ENCODE measurements around the gene C3AR1.
"Not testable (repeated sequence)": the region's sequence is repeated elsewhere in the genome, so short reads cannot be mapped to it uniquely, and the experiment has no call there.

C3AR1 gene

GRCh38 chr12:8081251-8081920 is 15.2 kb upstream of the C3AR1 start:
- H3K4me1 ChIP-seq (ENCODE audit: insufficient read depth, low read length), result peaks cover 20% of the 10 kb centered on the region

GRCh38 chr12:8080120-8080519 is 14.0 kb upstream of the C3AR1 start:
- Histone ChIP-seq H3K9me3 (ENCODE audit: low read length) (no peaks in the 10 kb centered on the region), H3K36me3 (ENCODE audit: insufficient read depth, low read length) (no peaks in the 10 kb centered on the region), H3K27ac (ENCODE audit: low read depth, low read length) (no peak overlapping the region), H3K4me3 (ENCODE audit: low read depth in 1 of 2, low read length in 2 of 2) (no peak overlapping the region), H3K4me1 (ENCODE audit: insufficient read depth, low read length) (peaks cover 20% of the 10 kb centered on the region), H3K9ac (ENCODE audit: low read length) (no peak overlapping the region), H3K27me3 (ENCODE audit: control insufficient read depth in 1 of 2, insufficient read depth in 2 of 2, low read length in 2 of 2) (no peaks in the 10 kb centered on the region)

More at GRCh38 chr12:8081251-8081920, 15.2 kb upstream of the C3AR1 start:
- no peaks in the 10 kb centered on the region for H3K27me3 ChIP-seq (ENCODE audit: control insufficient read depth in 1 of 2, insufficient read depth in 2 of 2, low read length in 2 of 2)
- H3K9me3 ChIP-seq (ENCODE audit: low read length), result no peaks in the 10 kb centered on the region
- peak overlapping the region; percentile 96 for H3K9ac ChIP-seq (ENCODE audit: low read length)
- H3K4me3 ChIP-seq (ENCODE audit: low read depth in 1 of 2, low read length in 2 of 2), result peak overlapping the region; percentile 89 to 100
- peak overlapping the region; percentile 93 for H3K27ac ChIP-seq (ENCODE audit: low read depth, low read length)
- H3K36me3 ChIP-seq (ENCODE audit: insufficient read depth, low read length), result no peaks in the 10 kb centered on the region

DNA sequence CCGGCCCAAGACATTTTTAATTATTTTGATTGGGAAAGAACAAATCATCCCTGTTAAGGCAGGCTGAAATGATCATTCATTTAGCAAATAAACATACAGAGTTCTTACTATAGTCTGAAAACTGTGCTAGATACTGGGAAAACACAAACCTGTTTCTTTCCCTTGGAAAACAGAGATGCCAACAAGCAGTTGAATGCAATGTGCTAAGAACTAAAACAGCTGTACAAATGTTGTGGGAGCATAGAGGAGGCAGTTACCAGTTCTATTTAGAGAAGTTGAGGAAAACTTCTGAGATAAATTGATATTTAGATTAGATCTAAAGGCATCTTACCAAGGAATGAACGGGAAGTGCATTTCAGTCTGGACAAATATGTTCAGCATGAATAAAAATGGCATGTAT is 12.8 kb upstream of the C3AR1 start:
- Histone ChIP-seq H3K36me3 (ENCODE audit: insufficient read depth, low read length) (no peaks in the 10 kb centered on the region), H3K27me3 (ENCODE audit: control insufficient read depth in 1 of 2, insufficient read depth in 2 of 2, low read length in 2 of 2) (no peaks in the 10 kb centered on the region), H3K4me3 (ENCODE audit: low read depth in 1 of 2, low read length in 2 of 2) (no peak overlapping the region)

GRCh38 chr12:8078398-8078797 is 12.2 kb upstream of the C3AR1 start:
- H3K4me1 ChIP-seq (ENCODE audit: insufficient read depth, low read length), result peaks cover 6% of the 10 kb centered on the region
- no peaks in the 10 kb centered on the region for H3K9me3 ChIP-seq (ENCODE audit: low read length)
- no peaks in the 10 kb centered on the region for H3K27me3 ChIP-seq (ENCODE audit: control insufficient read depth in 1 of 2, insufficient read depth in 2 of 2, low read length in 2 of 2)
- H3K9ac ChIP-seq (ENCODE audit: low read length), result no peak overlapping the region
- H3K27ac ChIP-seq (ENCODE audit: low read depth, low read length), result no peak overlapping the region
- H3K36me3 ChIP-seq (ENCODE audit: insufficient read depth, low read length), result no peaks in the 10 kb centered on the region
- no peak overlapping the region for H3K4me3 ChIP-seq (ENCODE audit: low read depth in 1 of 2, low read length in 2 of 2)

More for the DNA sequence above, 12.8 kb upstream of the C3AR1 start:
- no peak overlapping the region for H3K27ac ChIP-seq (ENCODE audit: low read depth, low read length)
- no peak overlapping the region for H3K9ac ChIP-seq (ENCODE audit: low read length)
- peaks cover 11% of the 10 kb centered on the region for H3K4me1 ChIP-seq (ENCODE audit: insufficient read depth, low read length)
- H3K9me3 ChIP-seq (ENCODE audit: low read length), result no peaks in the 10 kb centered on the region

DNA sequence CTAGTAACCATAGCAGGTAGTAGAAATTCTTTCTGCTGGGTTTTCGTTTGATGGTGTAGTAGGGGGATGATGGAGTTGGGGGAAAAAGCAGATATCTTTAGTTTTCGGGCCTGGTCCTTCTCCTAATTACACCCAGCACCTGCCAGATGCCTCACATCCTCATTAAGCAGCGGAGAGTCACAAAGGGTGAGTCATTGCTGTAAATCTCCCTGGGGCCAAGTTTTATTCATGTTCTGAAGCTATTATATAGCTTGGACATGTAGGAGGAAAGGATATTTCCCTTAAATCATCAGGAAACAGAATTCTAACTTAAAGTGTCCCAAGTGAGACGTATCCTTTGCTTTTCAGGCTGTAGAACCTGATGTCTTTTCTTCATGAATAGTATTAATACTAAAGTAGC is 11.0 kb upstream of the C3AR1 start:
- no peaks in the 10 kb centered on the region for H3K4me1 ChIP-seq (ENCODE audit: insufficient read depth, low read length)
- H3K27ac ChIP-seq (ENCODE audit: low read depth, low read length), result no peak overlapping the region
- H3K27me3 ChIP-seq (ENCODE audit: control insufficient read depth in 1 of 2, insufficient read depth in 2 of 2, low read length in 2 of 2), result no peaks in the 10 kb centered on the region
- no peaks in the 10 kb centered on the region for H3K36me3 ChIP-seq (ENCODE audit: insufficient read depth, low read length)
- no peak overlapping the region for H3K4me3 ChIP-seq (ENCODE audit: low read depth in 1 of 2, low read length in 2 of 2)
- H3K9ac ChIP-seq (ENCODE audit: low read length), result no peak overlapping the region
- H3K9me3 ChIP-seq (ENCODE audit: low read length), result no peaks in the 10 kb centered on the region

GRCh38 chr12:8076366-8076765 is 10.2 kb upstream of the C3AR1 start:
- Histone ChIP-seq H3K9ac (ENCODE audit: low read length) (no peak overlapping the region), H3K4me1 (ENCODE audit: insufficient read depth, low read length) (no peaks in the 10 kb centered on the region), H3K9me3 (ENCODE audit: low read length) (no peaks in the 10 kb centered on the region), H3K27ac (ENCODE audit: low read depth, low read length) (no peak overlapping the region), H3K4me3 (ENCODE audit: low read depth in 1 of 2, low read length in 2 of 2) (no peak overlapping the region), H3K27me3 (ENCODE audit: control insufficient read depth in 1 of 2, insufficient read depth in 2 of 2, low read length in 2 of 2) (no peaks in the 10 kb centered on the region), H3K36me3 (ENCODE audit: insufficient read depth, low read length) (no peaks in the 10 kb centered on the region)

- H3K4me3 ChIP-seq (ENCODE audit: low read depth in 1 of 2, low read length in 2 of 2), result no peak overlapping the region
- H3K4me1 ChIP-seq (ENCODE audit: insufficient read depth, low read length), result no peaks in the 10 kb centered on the region
- no peak overlapping the region for H3K27ac ChIP-seq (ENCODE audit: low read depth, low read length)
- H3K9me3 ChIP-seq (ENCODE audit: low read length), result no peaks in the 10 kb centered on the region
- no peaks in the 10 kb centered on the region for H3K27me3 ChIP-seq (ENCODE audit: control insufficient read depth in 1 of 2, insufficient read depth in 2 of 2, low read length in 2 of 2)
- H3K9ac ChIP-seq (ENCODE audit: low read length), result no peak overlapping the region
- H3K36me3 ChIP-seq (ENCODE audit: insufficient read depth, low read length), result no peaks in the 10 kb centered on the region
Observed at GRCh38 chr12:8075935-8076334, 9.8 kb upstream of the C3AR1 start.

DNA sequence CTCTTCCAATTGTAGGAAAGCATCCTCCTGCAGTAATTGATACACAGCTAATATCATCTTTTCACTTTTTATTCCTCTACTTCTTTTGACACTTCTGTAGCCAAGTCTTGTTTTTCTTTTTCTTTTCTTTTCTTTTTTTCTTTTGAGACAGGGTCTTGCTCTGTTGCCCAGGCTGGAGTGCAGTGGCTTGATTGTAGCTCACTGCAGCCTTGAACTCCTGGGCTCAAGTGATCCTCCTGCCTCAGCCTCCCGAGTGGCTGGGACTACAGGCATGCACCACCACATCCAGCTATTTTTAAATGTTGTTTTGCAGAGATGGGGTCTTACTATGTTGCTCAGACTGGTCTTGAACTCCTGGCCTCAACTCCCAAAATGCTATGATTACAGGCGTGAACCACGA is 5.7 kb upstream of the C3AR1 start:
- H3K4me3 ChIP-seq (ENCODE audit: low read depth in 1 of 2, low read length in 2 of 2); H3K9me3 ChIP-seq (ENCODE audit: low read length); H3K4me1 ChIP-seq (ENCODE audit: insufficient read depth, low read length); H3K9ac ChIP-seq (ENCODE audit: low read length); H3K27me3 ChIP-seq (ENCODE audit: control insufficient read depth in 1 of 2, insufficient read depth in 2 of 2, low read length in 2 of 2); H3K27ac ChIP-seq (ENCODE audit: low read depth, low read length); H3K36me3 ChIP-seq (ENCODE audit: insufficient read depth, low read length): not testable (repeated sequence)

GRCh38 chr12:8069582-8069981 is 3.4 kb upstream of the C3AR1 start:
- no peaks in the 10 kb centered on the region for H3K4me1 ChIP-seq (ENCODE audit: insufficient read depth, low read length)
- no peak overlapping the region for H3K4me3 ChIP-seq (ENCODE audit: low read depth in 1 of 2, low read length in 2 of 2)
- H3K27me3 ChIP-seq (ENCODE audit: control insufficient read depth in 1 of 2, insufficient read depth in 2 of 2, low read length in 2 of 2), result no peaks in the 10 kb centered on the region
- no peak overlapping the region for H3K9ac ChIP-seq (ENCODE audit: low read length)
- no peaks in the 10 kb centered on the region for H3K36me3 ChIP-seq (ENCODE audit: insufficient read depth, low read length)
- no peaks in the 10 kb centered on the region for H3K9me3 ChIP-seq (ENCODE audit: low read length)
- H3K27ac ChIP-seq (ENCODE audit: low read depth, low read length), result no peak overlapping the region

GRCh38 chr12:8064131-8064530 is 2.0 kb downstream of the C3AR1 start:
- Histone ChIP-seq H3K27ac (ENCODE audit: low read depth, low read length) (no peak overlapping the region), H3K4me1 (ENCODE audit: insufficient read depth, low read length) (no peaks in the 10 kb centered on the region), H3K36me3 (ENCODE audit: insufficient read depth, low read length) (no peaks in the 10 kb centered on the region), H3K4me3 (ENCODE audit: low read depth in 1 of 2, low read length in 2 of 2) (no peak overlapping the region), H3K9me3 (ENCODE audit: low read length) (no peaks in the 10 kb centered on the region), H3K9ac (ENCODE audit: low read length) (no peak overlapping the region), H3K27me3 (ENCODE audit: control insufficient read depth in 1 of 2, insufficient read depth in 2 of 2, low read length in 2 of 2) (no peaks in the 10 kb centered on the region)

GRCh38 chr12:8058506-8058905 is 7.7 kb downstream of the C3AR1 start:
- Histone ChIP-seq H3K4me3 (ENCODE audit: low read depth in 1 of 2, low read length in 2 of 2) (no peak overlapping the region), H3K36me3 (ENCODE audit: insufficient read depth, low read length) (peaks cover 15% of the 10 kb centered on the region), H3K4me1 (ENCODE audit: insufficient read depth, low read length) (no peaks in the 10 kb centered on the region), H3K27ac (ENCODE audit: low read depth, low read length) (no peak overlapping the region), H3K27me3 (ENCODE audit: control insufficient read depth in 1 of 2, insufficient read depth in 2 of 2, low read length in 2 of 2) (no peaks in the 10 kb centered on the region), H3K9me3 (ENCODE audit: low read length) (no peaks in the 10 kb centered on the region), H3K9ac (ENCODE audit: low read length) (no peak overlapping the region)

DNA sequence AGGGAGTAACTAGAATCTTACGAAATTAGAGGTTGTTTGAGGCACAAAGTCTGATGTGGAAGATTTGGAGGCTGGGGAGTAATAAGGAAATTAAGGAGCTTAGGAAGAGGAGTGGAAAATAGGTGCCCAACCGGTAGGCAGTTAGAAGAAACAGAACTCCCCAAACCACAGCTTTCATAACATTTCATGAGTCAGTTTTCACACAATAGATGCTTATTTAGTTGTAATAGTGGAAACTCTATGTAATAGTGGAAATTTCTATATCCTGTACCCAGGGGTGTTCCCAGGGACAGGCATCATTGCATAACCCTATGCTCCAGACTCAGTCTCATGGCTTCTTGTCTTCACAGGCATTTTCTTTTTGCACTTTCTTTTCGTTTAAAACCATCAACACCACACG is 8.3 kb downstream of the C3AR1 start:
- Histone ChIP-seq H3K4me1 (ENCODE audit: insufficient read depth, low read length) (no peaks in the 10 kb centered on the region), H3K27ac (ENCODE audit: low read depth, low read length) (no peak overlapping the region), H3K27me3 (ENCODE audit: control insufficient read depth in 1 of 2, insufficient read depth in 2 of 2, low read length in 2 of 2) (no peaks in the 10 kb centered on the region), H3K4me3 (ENCODE audit: low read depth in 1 of 2, low read length in 2 of 2) (no peak overlapping the region), H3K36me3 (ENCODE audit: insufficient read depth, low read length) (peaks cover 21% of the 10 kb centered on the region), H3K9ac (ENCODE audit: low read length) (no peak overlapping the region), H3K9me3 (ENCODE audit: low read length) (no peaks in the 10 kb centered on the region)
